HCT116 (cell line): ENCODE measurements around the gene KCNK16. TPM values are rescaled to one million over a fixed set of nuclear protein-coding genes. Genes with fewer than 3 reads are reported as not detected.

ENCODE experiments used
- ATAC-seq: fragments of 200-7000 bp; cut with Tn5 transposase; 2 replicates; pipeline ENCODE4 v1.9.1; 2020; ENCODE audit warnings: mild to moderate bottlenecking, moderate library complexity
- BruUV-seq: library from RNA; stranded (reverse); fragments of 400-500 nt; replicated peaks from 2 replicates; lab custom pipeline; 2021; lab: Mats Ljungman, UMichigan
- CTCF ChIA-PET: fragments of 300-600 bp; sonication (Branson Sonifier 250); formaldehyde crosslinking; loops from one replicate; lab custom pipeline; 2021; ENCODE audit warnings: antibody characterized with exemption; lab: Charles Lee
- POLR2A ChIA-PET: fragments of 300-600, 350-600 bp; sonication (Branson Sonifier 250); formaldehyde crosslinking; loops from one replicate; lab custom pipeline; 2021; ENCODE audit warnings: antibody characterized with exemption; lab: Charles Lee
- RAD21 ChIA-PET, 2 experiments: fragments of 300-600 bp; sonication (Branson Sonifier 250); formaldehyde crosslinking; loops; one replicate each; lab custom pipeline; 2023; ENCODE audit warnings: low total read pairs in 2 of 2; ENCODE audit not compliant: uncharacterized antibody in 2 of 2, unreplicated experiment in 2 of 2, low non-redundant PET in 1 of 2; lab: Charles Lee
- DNase-seq: peaks from one replicate; pipeline ENCODE4 v3.0.0-alpha.2; 2010; ENCODE audit warnings: low read depth, low spot score
- H2AFZ ChIP-seq: fragments of 200-600 bp; shearing (Covaris generic), sonication (generic); 2 replicates; pipeline ENCODE4 v1.6.1; 2017; ENCODE audit warnings: low read depth, mixed run types, mixed read lengths, antibody characterized with exemption, low read length; ENCODE audit not compliant: poor library complexity, severe bottlenecking
- H3K27ac ChIP-seq: 2 replicates; pipeline ENCODE4 v1.5.1; 2012; ENCODE audit warnings: low read depth, low read length
- H3K27me3 ChIP-seq: fragments of 200-600 bp; sonication (generic); 2 replicates; pipeline ENCODE4 v1.6.1; 2016; ENCODE audit warnings: mixed run types, low read length, mixed read lengths; ENCODE audit not compliant: insufficient read depth
- H3K36me3 ChIP-seq, 2 experiments: fragments of 200-500 bp in 1 of 2; fragments of 200-600 bp in 1 of 2; sonication (Bioruptor generic) in 1 of 2; sonication (generic) in 1 of 2; 2 replicates each; pipeline versions ENCODE4 v1.5.1 to v1.6.1; 2014 to 2016; ENCODE audit warnings: low read length in 2 of 2, inconsistent platforms in 1 of 2, mixed read lengths in 1 of 2, mixed run types in 1 of 2; ENCODE audit not compliant: insufficient read depth in 2 of 2, control insufficient read depth in 1 of 2
- H3K4me1 ChIP-seq, 2 experiments: fragments of 200-600 bp in 1 of 2; sonication (generic) in 1 of 2; 2 replicates each; pipeline versions ENCODE4 v1.5.1 to v1.6.1; 2012 to 2017; ENCODE audit warnings: low read length in 2 of 2, inconsistent platforms in 1 of 2, mild to moderate bottlenecking in 1 of 2, mixed read lengths in 1 of 2, mixed run types in 1 of 2, moderate library complexity in 1 of 2; ENCODE audit not compliant: insufficient read depth in 2 of 2, control insufficient read depth in 1 of 2
- H3K4me2 ChIP-seq: fragments of 200-600 bp; sonication (generic); 2 replicates; pipeline ENCODE4 v1.6.1; 2017; ENCODE audit warnings: mixed run types, low read length, mixed read lengths
- H3K4me3 ChIP-seq, 2 experiments: fragments of 200-600 bp in 1 of 2; sonication (generic) in 1 of 2; replicated peaks in 1 of 2; 2 replicates each; pipeline ENCODE4 v1.5.1; 2011 to 2016; ENCODE audit warnings: low read length in 2 of 2, control low read depth in 1 of 2, low read depth in 1 of 2, mild to moderate bottlenecking in 1 of 2, mixed read lengths in 1 of 2, mixed run types in 1 of 2
- H3K79me2 ChIP-seq: fragments of 200-600 bp; sonication (generic); 2 replicates; pipeline ENCODE4 v1.6.1; 2017; ENCODE audit warnings: mild to moderate bottlenecking, mixed run types, low read length, moderate library complexity, mixed read lengths; ENCODE audit not compliant: insufficient read depth
- H3K9ac ChIP-seq: fragments of 200-600 bp; sonication (generic); 2 replicates; pipeline ENCODE4 v1.6.1; 2016; ENCODE audit warnings: low read length, mixed read lengths
- H3K9me2 ChIP-seq: fragments of 200-600 bp; sonication (generic), shearing (Covaris generic); 2 replicates; pipeline ENCODE4 v1.6.1; 2017; ENCODE audit warnings: mixed run types, mild to moderate bottlenecking, moderate library complexity; ENCODE audit not compliant: insufficient read depth
- H3K9me3 ChIP-seq, 2 experiments: fragments of 200-500 bp in 1 of 2; fragments of 200-600 bp in 1 of 2; sonication (Bioruptor generic) in 1 of 2; sonication (generic) in 1 of 2; 2 replicates each; pipeline ENCODE4 v1.6.1; 2014 to 2017; ENCODE audit warnings: low read length in 2 of 2, mixed read lengths in 2 of 2, inconsistent platforms in 1 of 2, low read depth in 1 of 2, mild to moderate bottlenecking in 1 of 2, mixed run types in 1 of 2, moderate library complexity in 1 of 2; ENCODE audit not compliant: control insufficient read depth in 1 of 2, insufficient read depth in 1 of 2
- H4K20me1 ChIP-seq: fragments of 200-600 bp; sonication (generic), shearing (Covaris generic); 2 replicates; pipeline ENCODE4 v1.6.1; 2017; ENCODE audit warnings: mixed run types, mild to moderate bottlenecking, moderate library complexity; ENCODE audit not compliant: insufficient read depth
- ATF3 ChIP-seq: IDR thresholded peaks from 2 replicates; pipeline ENCODE4 v1.6.1; 2012
- CEBPB ChIP-seq: IDR thresholded peaks from 2 replicates; pipeline ENCODE4 v1.6.1; 2012; ENCODE audit warnings: low read depth
- CTCF ChIP-seq, 3 experiments: fragments of 200-600 bp in 1 of 3; sonication (generic) in 1 of 3; IDR thresholded peaks in 2 of 3; conservative IDR thresholded peaks in 1 of 3; 2 replicates each; pipeline ENCODE4 v1.5.1; 2012 to 2017; ENCODE audit warnings: low read depth in 2 of 3, low read length in 2 of 3, antibody characterized with exemption in 1 of 3, borderline replicate concordance in 1 of 3, control low read depth in 1 of 3, mild to moderate bottlenecking in 1 of 3, mixed read lengths in 1 of 3, mixed run types in 1 of 3, moderate library complexity in 1 of 3; ENCODE audit not compliant: insufficient read depth in 1 of 3
- EZH2 ChIP-seq: fragments of 200-600 bp; sonication (generic); IDR thresholded peaks from 2 replicates; pipeline ENCODE4 v1.6.1; 2017; ENCODE audit warnings: antibody characterized with exemption, mixed run types
- FOSL1 ChIP-seq: IDR thresholded peaks from 2 replicates; pipeline ENCODE4 v1.6.1; 2012; ENCODE audit warnings: low read depth
- POLR2A ChIP-seq: IDR thresholded peaks from 2 replicates; pipeline ENCODE4 v1.7.0; 2011; ENCODE audit warnings: borderline replicate concordance; ENCODE audit not compliant: insufficient read depth, insufficient read length; ENCODE audit errors: extremely low read depth
- POLR2AphosphoS5 ChIP-seq: IDR thresholded peaks from 2 replicates; pipeline ENCODE4 v1.6.1; 2011; ENCODE audit warnings: mild to moderate bottlenecking, low read depth, low read length, moderate library complexity
- RAD21 ChIP-seq: IDR thresholded peaks from 2 replicates; pipeline ENCODE4 v1.6.1; 2012; ENCODE audit warnings: low read depth, mild to moderate bottlenecking
- SP1 ChIP-seq: IDR thresholded peaks from 2 replicates; pipeline ENCODE4 v1.6.1; 2012; ENCODE audit warnings: low read depth
- TCF7L2 ChIP-seq: IDR thresholded peaks from 2 replicates; pipeline ENCODE4 v1.7.0; 2011; ENCODE audit warnings: borderline replicate concordance, inconsistent platforms; ENCODE audit not compliant: insufficient read depth, insufficient read length; ENCODE audit errors: extremely low read depth
- YY1 ChIP-seq: IDR thresholded peaks from 2 replicates; pipeline ENCODE4 v1.6.1; 2011; ENCODE audit warnings: low read length, low read depth, moderate library complexity, mild to moderate bottlenecking; ENCODE audit not compliant: insufficient replicate concordance; ENCODE audit errors: extremely low read depth
- ZBTB33 ChIP-seq: IDR thresholded peaks from 2 replicates; pipeline ENCODE4 v1.6.1; 2011; ENCODE audit warnings: mild to moderate bottlenecking, low read length, moderate library complexity; ENCODE audit not compliant: insufficient replicate concordance; ENCODE audit errors: extremely low read depth
- intact Hi-C: fragments of 100-400 bp; cut with micrococcal nuclease; formaldehyde crosslinking; loops from 2 replicates; pipeline ENCODE4 v1.10.0; 2022
- total RNA-seq: library from RNA; stranded (reverse); gene quantifications from one replicate; pipeline ENCODE4 v1.2.1, GENCODE V29; 2021; ENCODE audit not compliant: unreplicated experiment

The KCNK16 gene
- total RNA-seq, 1 experiment from 2014 or later, result not detected

GRCh38 chr6:39321761-39322160 is 741 bp downstream of the KCNK16 start:
- no peak for TF ChIP-seq SP1
- TF ChIP-seq YY1, result no peak
- no peak for TF ChIP-seq TCF7L2
- TF ChIP-seq RAD21, result no peak
- no peak for TF ChIP-seq POLR2A
- TF ChIP-seq CTCF (IDR thresholded peaks at IDR 0.05 in 2 of 3, conservative IDR thresholded peaks at IDR 0.05 in 1 of 3; ENCODE audit: borderline replicate concordance in 1 of 3, insufficient read depth in 1 of 3, low read depth in 2 of 3, low read length in 2 of 3), result no peak
- TF ChIP-seq EZH2, result no peak
- no peak for TF ChIP-seq FOSL1
- no peak for TF ChIP-seq CEBPB
- TF ChIP-seq ATF3, result no peak
- no peak for TF ChIP-seq ZBTB33
- TF ChIP-seq POLR2AphosphoS5, result no peak
- TF ChIP-seq, all 23 proteins: peak for 0
- H3K36me3 ChIP-seq, result no peaks in the 10 kb centered on the region
- H3K79me2 ChIP-seq, result no peaks in the 10 kb centered on the region
- ChIA-PET CTCF (interaction anchor here (1.0 kb wide), 1 partner anchor 19 kb away, joined by 4 read pairs; no protein-coding TSS in a partner anchor), POLR2A (no interaction called here), RAD21 (no interaction called here)
- H3K27me3 ChIP-seq, result peaks cover 36% of the 10 kb centered on the region; the same call in 1 of the 2 replicates
- BruUV-seq, result no TSS peak
- no peak overlapping the region for H3K4me3 ChIP-seq
- no peaks in the 10 kb centered on the region for H3K9me3 ChIP-seq
- H4K20me1 ChIP-seq, result no peaks in the 10 kb centered on the region
- no peaks in the 10 kb centered on the region for H3K9me2 ChIP-seq
- no peaks in the 10 kb centered on the region for H3K4me1 ChIP-seq
- no peak overlapping the region for H3K9ac ChIP-seq
- no peak overlapping the region for H3K4me2 ChIP-seq
- intact Hi-C loops, result no loop called here
- H3K27ac ChIP-seq, result no peak overlapping the region
- no peak overlapping the region for H2AFZ ChIP-seq
- no peak for ATAC-seq
- DNase-seq, result no peak
